ENCODE data around the gene SOX9.

SOX9 gene

DNA sequence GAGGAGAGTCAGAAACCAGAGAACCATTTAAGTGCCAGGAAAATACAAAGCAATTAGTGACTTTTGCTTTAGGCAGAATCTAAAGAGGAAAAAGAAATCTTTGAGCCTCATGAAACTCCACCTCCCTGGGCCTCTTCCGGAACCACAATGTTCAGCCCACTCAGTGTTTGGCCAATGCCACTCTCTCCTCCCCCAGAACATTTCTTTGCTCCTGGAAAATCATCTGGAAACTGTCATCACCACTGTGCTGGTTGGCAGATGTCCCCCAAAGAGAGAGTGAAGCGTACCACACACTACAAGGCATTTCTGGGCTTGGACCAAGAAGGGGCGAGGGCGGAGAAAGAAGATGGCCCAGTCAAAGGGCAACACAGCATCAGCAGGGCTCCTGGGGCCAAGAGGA is 7.1 kb upstream of the SOX9 start:
- Histone ChIP-seq H3K4me1 (ENCODE audit: control insufficient read depth, insufficient read depth, low read length) (peaks cover 30% of the 10 kb centered on the region), H3K4me3 (ENCODE audit: low read length) (no peak overlapping the region), H3K9me3 (ENCODE audit: control insufficient read depth, low read length) (no peaks in the 10 kb centered on the region), H3K36me3 (ENCODE audit: control insufficient read depth, insufficient read depth, low read length) (no peaks in the 10 kb centered on the region), H3K9ac (ENCODE audit: low read length) (no peak overlapping the region), H3K27me3 (ENCODE audit: control insufficient read depth, insufficient read depth, low read length) (peaks cover 50% of the 10 kb centered on the region)

DNA sequence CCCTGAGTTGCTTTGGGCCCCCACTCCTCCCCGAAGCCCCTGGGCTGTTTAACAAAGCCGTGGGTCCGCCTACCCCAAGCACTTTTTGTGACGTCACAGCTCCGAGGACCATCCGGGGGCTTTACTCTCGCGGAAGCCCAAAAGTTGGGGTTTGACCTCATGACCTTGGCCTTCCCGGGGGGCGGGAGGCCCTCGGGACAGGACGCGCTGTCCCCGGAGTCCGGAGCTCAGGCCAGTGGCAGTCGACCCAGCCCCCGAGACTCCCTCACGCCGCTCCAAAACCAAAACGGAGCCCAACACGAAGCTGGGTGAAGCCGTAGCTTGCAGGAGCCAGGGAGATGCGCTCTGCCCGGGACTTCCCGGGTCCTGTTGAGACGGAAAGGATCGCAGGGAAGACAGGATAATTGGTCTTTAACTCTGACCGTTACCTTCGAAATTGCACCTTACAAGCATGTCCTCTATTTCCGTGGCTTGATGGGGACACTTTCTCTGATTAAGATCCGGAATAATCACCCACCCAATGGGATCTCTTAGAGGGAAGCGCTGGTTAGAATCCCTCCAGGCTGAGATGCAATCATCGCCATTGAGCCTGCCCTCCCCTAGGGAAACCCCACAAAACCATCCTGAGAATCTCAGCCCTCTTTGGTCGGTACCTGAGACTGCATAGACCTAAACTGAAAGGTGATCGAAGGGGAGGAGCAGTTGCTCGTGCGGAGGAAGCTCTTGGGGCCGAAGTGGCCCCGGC is 4.9 kb upstream of the SOX9 start:
- Histone ChIP-seq H3K27me3 (ENCODE audit: control insufficient read depth, insufficient read depth, low read length) (peaks cover 57% of the 10 kb centered on the region), H3K4me3 (ENCODE audit: low read length) (no peak overlapping the region), H3K9me3 (ENCODE audit: control insufficient read depth, low read length) (no peaks in the 10 kb centered on the region), H3K36me3 (ENCODE audit: control insufficient read depth, insufficient read depth, low read length) (no peaks in the 10 kb centered on the region), H3K4me1 (ENCODE audit: control insufficient read depth, insufficient read depth, low read length) (peaks cover 30% of the 10 kb centered on the region), H3K9ac (ENCODE audit: low read length) (no peak overlapping the region)

DNA sequence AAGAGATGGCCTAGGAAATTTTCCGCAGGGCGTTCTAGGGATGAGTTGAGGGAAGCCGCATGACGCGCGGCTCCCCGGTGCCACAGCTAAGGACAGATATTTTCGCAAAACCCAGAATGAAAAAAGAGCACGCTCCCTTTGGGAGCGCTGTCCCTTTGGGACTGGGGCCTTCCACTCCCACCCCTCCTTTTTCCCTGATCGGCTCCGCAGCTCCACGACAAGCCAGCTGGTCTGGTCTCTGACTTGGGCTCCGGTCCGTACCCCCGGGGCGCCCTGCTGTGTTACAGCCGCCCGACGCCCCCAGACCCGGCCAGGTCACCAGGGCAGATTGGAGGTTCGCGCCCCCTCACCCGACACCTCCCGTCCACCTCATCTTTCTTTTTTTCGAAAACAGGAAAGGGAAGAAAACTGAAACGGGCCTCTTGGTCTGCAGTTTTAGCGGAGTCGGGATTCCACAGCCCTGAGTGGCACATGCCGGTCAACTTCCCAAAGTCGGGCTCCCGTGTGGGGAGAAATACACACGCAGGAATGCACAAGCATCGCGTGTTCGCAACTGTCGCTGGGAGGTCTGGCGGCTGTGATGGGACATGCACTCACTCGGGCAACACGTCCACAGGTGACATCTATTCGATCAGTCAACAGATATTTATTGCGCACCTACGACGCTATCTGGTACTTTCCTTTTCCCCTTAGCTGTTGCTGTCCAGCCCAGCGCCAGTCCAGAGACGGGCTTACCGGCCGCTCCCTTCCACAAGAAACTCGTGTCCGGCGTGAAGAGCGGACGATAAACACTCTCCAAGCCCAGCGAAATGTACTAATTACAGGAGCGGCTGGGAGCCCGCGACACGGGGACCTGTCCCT is 3.9 kb upstream of the SOX9 start:
- no peaks in the 10 kb centered on the region for H3K9me3 ChIP-seq (ENCODE audit: control insufficient read depth, low read length)
- H3K4me3 ChIP-seq (ENCODE audit: low read length): peak overlapping the region; percentile 33
- peaks cover 62% of the 10 kb centered on the region for H3K27me3 ChIP-seq (ENCODE audit: control insufficient read depth, insufficient read depth, low read length)
- peaks cover 23% of the 10 kb centered on the region for H3K4me1 ChIP-seq (ENCODE audit: control insufficient read depth, insufficient read depth, low read length)
- peak overlapping the region; percentile 31 for H3K9ac ChIP-seq (ENCODE audit: low read length)
- no peaks in the 10 kb centered on the region for H3K36me3 ChIP-seq (ENCODE audit: control insufficient read depth, insufficient read depth, low read length)

DNA sequence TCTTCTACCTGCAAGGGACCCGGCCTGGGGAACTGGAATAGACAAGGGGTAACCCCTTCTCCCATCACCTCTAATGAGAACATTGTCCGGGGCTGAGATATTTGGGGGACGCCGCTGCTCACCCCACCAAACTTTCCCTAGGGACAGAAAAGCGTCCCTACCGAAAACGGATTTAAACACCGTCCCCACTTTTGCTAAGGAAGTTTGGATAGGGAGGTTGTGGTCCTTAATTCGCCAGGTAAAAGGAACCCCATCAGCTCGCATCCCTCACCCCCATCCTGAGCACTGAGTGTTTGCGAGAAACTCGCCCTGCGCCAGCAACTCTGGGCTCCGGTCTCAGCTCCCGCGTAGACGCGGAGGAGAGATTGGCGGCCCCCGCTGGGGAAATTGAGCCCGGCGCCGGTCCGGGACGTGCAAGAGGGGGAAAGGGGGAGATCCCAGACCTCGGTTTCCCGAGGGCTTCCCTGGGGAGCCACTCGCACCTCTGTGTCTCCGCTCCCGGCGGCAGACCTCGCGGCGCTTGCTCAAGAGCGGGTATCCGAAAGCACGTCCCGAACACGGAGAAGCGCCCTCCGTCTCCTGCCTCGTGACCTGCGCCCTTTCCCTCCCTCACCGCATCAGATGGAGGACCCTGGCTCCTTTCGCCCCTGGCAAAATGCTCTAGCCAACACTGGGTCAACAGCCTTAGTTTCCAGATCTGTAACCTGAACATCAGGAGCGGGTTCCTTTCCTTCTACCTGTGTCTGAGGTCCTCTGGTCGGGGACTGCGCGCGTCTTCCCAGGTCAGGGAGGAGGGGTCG is 3.1 kb upstream of the SOX9 start:
- H3K4me3 ChIP-seq (ENCODE audit: low read length): peak overlapping the region; percentile 33
- H3K36me3 ChIP-seq (ENCODE audit: control insufficient read depth, insufficient read depth, low read length): peaks cover under 1% of the 10 kb centered on the region
- peaks cover 23% of the 10 kb centered on the region for H3K4me1 ChIP-seq (ENCODE audit: control insufficient read depth, insufficient read depth, low read length)
- peaks cover 64% of the 10 kb centered on the region for H3K27me3 ChIP-seq (ENCODE audit: control insufficient read depth, insufficient read depth, low read length)
- no peaks in the 10 kb centered on the region for H3K9me3 ChIP-seq (ENCODE audit: control insufficient read depth, low read length)
- peak overlapping the region; percentile 31 for H3K9ac ChIP-seq (ENCODE audit: low read length)

DNA sequence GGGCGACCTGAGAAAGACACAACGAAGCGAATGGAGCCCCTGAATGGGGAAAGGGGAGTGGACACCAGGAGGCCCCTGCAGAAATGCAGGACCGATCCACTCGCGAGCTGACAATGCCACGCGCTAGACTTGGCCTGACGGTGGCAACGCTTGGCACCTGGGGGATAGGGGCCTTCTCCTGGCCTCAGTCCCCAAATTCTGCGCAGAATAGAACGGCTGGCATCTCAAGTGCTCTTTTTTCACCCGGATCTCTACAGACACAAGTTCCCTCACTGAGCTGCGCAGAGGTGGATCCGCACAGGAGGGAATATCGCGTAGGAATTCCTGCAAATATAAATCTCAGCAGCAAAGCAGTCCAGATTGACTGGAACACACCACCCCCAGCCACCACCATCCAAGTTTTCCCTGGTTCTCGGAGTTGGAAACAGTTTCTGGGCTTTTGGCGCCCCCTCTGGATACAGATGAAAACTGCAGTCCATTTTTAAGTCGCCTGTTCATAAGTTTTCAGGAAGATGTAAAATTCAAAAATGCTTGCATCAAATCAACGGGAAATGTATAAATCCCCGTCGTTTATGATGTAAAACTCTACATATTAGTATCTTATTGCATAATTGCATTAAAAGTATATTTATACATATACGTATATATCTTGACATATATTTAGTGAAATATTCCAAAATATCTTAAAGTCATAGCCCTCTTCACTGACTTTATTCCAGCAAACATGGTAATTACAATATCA is 2.3 kb upstream of the SOX9 start:
- H3K9ac ChIP-seq (ENCODE audit: low read length): peak overlapping the region; percentile 31
- H3K27me3 ChIP-seq (ENCODE audit: control insufficient read depth, insufficient read depth, low read length): peaks cover 69% of the 10 kb centered on the region
- no peaks in the 10 kb centered on the region for H3K9me3 ChIP-seq (ENCODE audit: control insufficient read depth, low read length)
- H3K4me1 ChIP-seq (ENCODE audit: control insufficient read depth, insufficient read depth, low read length): peaks cover 28% of the 10 kb centered on the region
- H3K4me3 ChIP-seq (ENCODE audit: low read length): peak overlapping the region; percentile 33
- peaks cover 8% of the 10 kb centered on the region for H3K36me3 ChIP-seq (ENCODE audit: control insufficient read depth, insufficient read depth, low read length)

DNA sequence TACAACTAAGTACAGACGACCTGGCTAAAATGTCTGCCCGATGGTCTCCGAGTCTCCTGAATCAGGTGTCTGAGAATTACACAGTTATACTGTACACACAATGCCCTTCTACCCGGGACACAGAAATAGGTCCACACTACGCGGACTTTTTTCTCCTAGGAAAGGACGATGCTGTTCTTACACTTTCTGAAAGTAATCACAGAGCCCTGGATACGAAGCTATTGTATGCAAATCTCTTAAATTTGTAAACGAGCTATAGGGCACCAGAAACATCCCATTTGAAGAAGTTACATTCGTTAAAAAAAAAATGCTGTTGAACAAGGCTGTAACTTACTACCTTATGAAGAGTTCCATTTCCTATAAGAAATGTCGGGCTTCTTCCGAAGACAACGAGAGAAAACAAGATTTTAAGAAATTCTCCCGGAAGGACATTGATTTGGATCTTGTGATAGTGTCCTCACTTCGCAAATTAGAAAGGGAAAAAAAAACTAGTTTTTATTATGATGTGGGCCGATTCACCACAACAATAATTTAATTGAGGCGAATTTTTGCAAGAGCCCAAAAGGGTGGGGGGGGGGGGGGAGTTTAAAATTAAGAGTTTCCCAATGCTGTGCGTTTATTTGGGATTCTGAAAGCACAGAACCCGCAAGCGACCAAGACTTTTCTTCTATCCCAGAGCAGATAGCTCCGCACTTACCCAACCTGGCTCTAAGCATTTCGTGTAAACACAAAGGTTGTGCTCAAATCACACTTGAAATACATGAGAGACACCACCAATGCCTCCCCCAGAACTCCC is 1.5 kb upstream of the SOX9 start:
- Histone ChIP-seq H3K9ac (ENCODE audit: low read length) (peak overlapping the region; percentile 64), H3K4me3 (ENCODE audit: low read length) (peak overlapping the region; percentile 43), H3K4me1 (ENCODE audit: control insufficient read depth, insufficient read depth, low read length) (peaks cover 31% of the 10 kb centered on the region), H3K36me3 (ENCODE audit: control insufficient read depth, insufficient read depth, low read length) (peaks cover 8% of the 10 kb centered on the region), H3K27me3 (ENCODE audit: control insufficient read depth, insufficient read depth, low read length) (peaks cover 65% of the 10 kb centered on the region), H3K9me3 (ENCODE audit: control insufficient read depth, low read length) (no peaks in the 10 kb centered on the region)

DNA sequence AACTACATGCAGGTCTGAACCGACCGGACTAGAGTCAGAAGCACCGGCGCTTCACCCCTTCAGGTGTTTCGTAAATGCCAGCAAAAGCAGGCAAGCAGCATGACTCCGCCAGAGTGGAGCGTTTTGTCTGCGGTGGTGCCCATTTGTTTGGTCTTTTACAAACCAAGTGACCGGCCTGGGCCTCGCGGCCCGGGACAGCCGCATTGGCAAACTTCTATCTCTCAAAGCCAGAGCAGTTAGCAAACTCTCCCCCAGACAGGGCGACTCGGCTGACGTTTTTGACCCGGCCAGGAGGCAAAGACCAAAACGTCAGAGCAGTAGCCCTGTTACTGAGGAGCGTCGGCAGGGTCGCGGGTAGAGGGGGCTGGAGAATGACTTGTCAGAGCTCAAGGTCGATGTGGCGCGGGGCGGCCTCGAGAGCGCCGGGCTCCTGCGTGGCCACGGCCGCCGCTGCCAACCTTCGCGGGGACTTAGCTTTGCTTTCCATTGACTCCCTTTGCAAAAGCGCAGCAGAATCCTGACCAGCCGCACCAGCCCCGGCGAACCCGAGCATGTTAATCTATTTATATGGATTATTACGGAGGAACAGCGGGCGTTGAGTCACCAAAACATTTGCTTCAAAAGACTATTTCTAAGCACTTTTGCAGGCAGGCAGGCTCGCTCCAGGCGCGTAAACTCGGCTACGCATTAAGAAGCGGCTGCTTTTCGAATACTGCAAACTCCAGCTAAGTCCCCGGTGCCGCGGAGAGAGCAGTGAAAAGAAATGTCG is 763 bp upstream of the SOX9 start:
- H3K27me3 ChIP-seq (ENCODE audit: control insufficient read depth, insufficient read depth, low read length): peaks cover 58% of the 10 kb centered on the region
- H3K4me1 ChIP-seq (ENCODE audit: control insufficient read depth, insufficient read depth, low read length): peaks cover 36% of the 10 kb centered on the region
- no peaks in the 10 kb centered on the region for H3K9me3 ChIP-seq (ENCODE audit: control insufficient read depth, low read length)
- H3K36me3 ChIP-seq (ENCODE audit: control insufficient read depth, insufficient read depth, low read length): peaks cover 8% of the 10 kb centered on the region
- peak overlapping the region; percentile 43 for H3K4me3 ChIP-seq (ENCODE audit: low read length)
- peak overlapping the region; percentile 64 for H3K9ac ChIP-seq (ENCODE audit: low read length)

DNA sequence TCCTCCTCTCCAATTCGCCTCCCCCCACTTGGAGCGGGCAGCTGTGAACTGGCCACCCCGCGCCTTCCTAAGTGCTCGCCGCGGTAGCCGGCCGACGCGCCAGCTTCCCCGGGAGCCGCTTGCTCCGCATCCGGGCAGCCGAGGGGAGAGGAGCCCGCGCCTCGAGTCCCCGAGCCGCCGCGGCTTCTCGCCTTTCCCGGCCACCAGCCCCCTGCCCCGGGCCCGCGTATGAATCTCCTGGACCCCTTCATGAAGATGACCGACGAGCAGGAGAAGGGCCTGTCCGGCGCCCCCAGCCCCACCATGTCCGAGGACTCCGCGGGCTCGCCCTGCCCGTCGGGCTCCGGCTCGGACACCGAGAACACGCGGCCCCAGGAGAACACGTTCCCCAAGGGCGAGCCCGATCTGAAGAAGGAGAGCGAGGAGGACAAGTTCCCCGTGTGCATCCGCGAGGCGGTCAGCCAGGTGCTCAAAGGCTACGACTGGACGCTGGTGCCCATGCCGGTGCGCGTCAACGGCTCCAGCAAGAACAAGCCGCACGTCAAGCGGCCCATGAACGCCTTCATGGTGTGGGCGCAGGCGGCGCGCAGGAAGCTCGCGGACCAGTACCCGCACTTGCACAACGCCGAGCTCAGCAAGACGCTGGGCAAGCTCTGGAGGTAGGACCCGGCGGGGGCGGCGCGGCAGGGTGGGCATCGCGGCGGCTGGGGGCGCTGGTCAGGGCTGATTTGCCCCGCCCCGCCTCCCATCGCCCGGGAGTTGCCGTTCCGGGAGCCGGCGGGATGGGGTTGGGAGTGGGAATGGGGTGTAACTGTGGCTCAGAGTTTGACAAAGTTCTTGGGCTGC is 567 bp downstream of the SOX9 start:
- H3K4me3 ChIP-seq (ENCODE audit: low read length): peak overlapping the region; percentile 71
- H3K4me1 ChIP-seq (ENCODE audit: control insufficient read depth, insufficient read depth, low read length): peaks cover 43% of the 10 kb centered on the region
- peak overlapping the region; percentile 93 for H3K9ac ChIP-seq (ENCODE audit: low read length)
- H3K9me3 ChIP-seq (ENCODE audit: control insufficient read depth, low read length): no peaks in the 10 kb centered on the region
- H3K36me3 ChIP-seq (ENCODE audit: control insufficient read depth, insufficient read depth, low read length): peaks cover 8% of the 10 kb centered on the region
- H3K27me3 ChIP-seq (ENCODE audit: control insufficient read depth, insufficient read depth, low read length): peaks cover 45% of the 10 kb centered on the region

DNA sequence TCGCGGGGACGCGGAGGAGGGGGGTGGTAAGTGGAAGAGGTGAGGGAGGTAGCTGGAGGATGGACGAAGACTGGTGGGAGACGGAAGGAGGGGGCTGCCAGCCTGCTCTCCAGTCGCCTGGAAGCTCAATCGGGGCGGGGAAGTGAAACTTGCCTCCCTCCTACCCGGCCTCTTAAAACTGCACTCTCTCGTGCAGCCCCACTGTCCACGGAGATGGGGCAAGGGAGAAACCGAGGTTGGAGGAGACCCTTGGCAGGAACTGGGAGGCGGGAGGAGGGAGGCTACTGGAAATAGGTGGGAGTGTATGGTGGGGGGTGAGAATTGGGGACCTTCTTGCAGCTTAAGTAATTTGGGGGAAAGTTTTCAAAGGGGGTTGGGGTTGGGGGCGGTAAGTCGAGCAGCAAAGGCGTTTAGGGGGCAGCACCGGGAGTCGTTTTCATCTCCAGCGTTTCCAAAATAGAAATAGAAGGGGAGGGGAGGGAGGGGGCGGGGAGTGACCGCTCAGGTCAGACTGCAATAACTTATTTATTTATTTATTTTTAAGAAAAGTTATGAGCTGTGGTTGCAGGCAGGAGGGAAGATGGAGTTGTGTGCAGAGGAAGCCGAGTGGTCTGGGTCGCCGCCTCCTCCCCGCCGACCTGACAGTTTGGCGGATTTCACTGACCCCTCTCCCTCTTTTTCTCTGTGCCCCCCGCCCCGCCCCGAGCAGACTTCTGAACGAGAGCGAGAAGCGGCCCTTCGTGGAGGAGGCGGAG is 1.4 kb downstream of the SOX9 start:
- Histone ChIP-seq H3K4me3 (ENCODE audit: low read length) (peak overlapping the region; percentile 71), H3K4me1 (ENCODE audit: control insufficient read depth, insufficient read depth, low read length) (peaks cover 46% of the 10 kb centered on the region), H3K36me3 (ENCODE audit: control insufficient read depth, insufficient read depth, low read length) (peaks cover 8% of the 10 kb centered on the region), H3K27me3 (ENCODE audit: control insufficient read depth, insufficient read depth, low read length) (peaks cover 37% of the 10 kb centered on the region), H3K9me3 (ENCODE audit: control insufficient read depth, low read length) (no peaks in the 10 kb centered on the region), H3K9ac (ENCODE audit: low read length) (peak overlapping the region; percentile 93)
